ENCODE measurements around the gene IKBKE. TPM values are rescaled to one million over a fixed set of nuclear protein-coding genes. Genes with fewer than 3 reads are reported as not detected.

The IKBKE gene
- total RNA-seq, 4 donors from 2014 or later = 1.4 to 2.5 (median 2.3) TPM

GRCh38 chr1:206541236-206541833, 71.1 kb downstream of the IKBKE start:
- H3K27me3 ChIP-seq = no peaks in the 10 kb centered on the region
- peak overlapping the region in 1 of 4 donors; percentile 36 for H3K27ac ChIP-seq (replicated peaks in 1 of 4)
- 97% methylated on average over 7 of the region's 7 CpGs for WGBS
- H3K4me1 ChIP-seq = peaks cover 8 to 22% (median 16%) of the 10 kb centered on the region in 4 donors
- intact Hi-C loops (cut with DNase I) = no loop called here
- TF ChIP-seq POLR2AphosphoS5 (IDR thresholded peaks at IDR 0.05) (no peak), EP300 (IDR thresholded peaks at IDR 0.05) (no peak), POLR2A (IDR thresholded peaks at IDR 0.05; ENCODE audit: low read depth) (no peak)
- TF ChIP-seq, protein P1, sequence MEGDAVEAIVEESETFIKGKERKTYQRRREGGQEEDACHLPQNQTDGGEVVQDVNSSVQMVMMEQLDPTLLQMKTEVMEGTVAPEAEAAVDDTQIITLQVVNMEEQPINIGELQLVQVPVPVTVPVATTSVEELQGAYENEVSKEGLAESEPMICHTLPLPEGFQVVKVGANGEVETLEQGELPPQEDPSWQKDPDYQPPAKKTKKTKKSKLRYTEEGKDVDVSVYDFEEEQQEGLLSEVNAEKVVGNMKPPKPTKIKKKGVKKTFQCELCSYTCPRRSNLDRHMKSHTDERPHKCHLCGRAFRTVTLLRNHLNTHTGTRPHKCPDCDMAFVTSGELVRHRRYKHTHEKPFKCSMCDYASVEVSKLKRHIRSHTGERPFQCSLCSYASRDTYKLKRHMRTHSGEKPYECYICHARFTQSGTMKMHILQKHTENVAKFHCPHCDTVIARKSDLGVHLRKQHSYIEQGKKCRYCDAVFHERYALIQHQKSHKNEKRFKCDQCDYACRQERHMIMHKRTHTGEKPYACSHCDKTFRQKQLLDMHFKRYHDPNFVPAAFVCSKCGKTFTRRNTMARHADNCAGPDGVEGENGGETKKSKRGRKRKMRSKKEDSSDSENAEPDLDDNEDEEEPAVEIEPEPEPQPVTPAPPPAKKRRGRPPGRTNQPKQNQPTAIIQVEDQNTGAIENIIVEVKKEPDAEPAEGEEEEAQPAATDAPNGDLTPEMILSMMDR (IDR thresholded peaks at IDR 0.05) = no peak
- no peaks in the 10 kb centered on the region for H3K9me3 ChIP-seq
- DNase-seq (ENCODE audit: extremely low spot score) = no peak
- H3K4me3 ChIP-seq = no peak overlapping the region
- peaks cover 0 to 4% (median 0%) of the 10 kb centered on the region in 4 donors for H3K36me3 ChIP-seq

GRCh38 chr1:206544562-206545257, 74.4 kb downstream of the IKBKE start:
- TF ChIP-seq, protein P1 (IDR thresholded peaks at IDR 0.05) = peak; percentile 83 to 91 (median 86)
- no peak for TF ChIP-seq EP300 (IDR thresholded peaks at IDR 0.05)
- Histone ChIP-seq H3K9me3 (no peaks in the 10 kb centered on the region), H3K36me3 (no peaks in the 10 kb centered on the region), H3K27ac (replicated peaks in 1 of 4) (no peak overlapping the region), H3K4me3 (no peak overlapping the region), H3K4me1 (peaks cover 7 to 18% (median 16%) of the 10 kb centered on the region in 4 donors), H3K27me3 (no peaks in the 10 kb centered on the region)
- intact Hi-C loops (cut with DNase I) = loop anchor here (1.0 to 2.0 kb wide), 2 partner anchors 39 to 54 kb away; no protein-coding TSS in a partner anchor
- 16% methylated on average over 8 of the region's 9 CpGs for WGBS
- DNase-seq (ENCODE audit: extremely low spot score) = peak; percentile 95

- Histone ChIP-seq H3K9me3 (no peaks in the 10 kb centered on the region), H3K4me3 (no peak overlapping the region), H3K27ac (replicated peaks in 1 of 4) (no peak overlapping the region), H3K36me3 (no peaks in the 10 kb centered on the region), H3K27me3 (no peaks in the 10 kb centered on the region), H3K4me1 (peaks cover under 1 to 11% (median 9%) of the 10 kb centered on the region in 4 donors)
- 100% methylated on average over 1 of the region's 1 CpG for WGBS
- no peak for DNase-seq (ENCODE audit: extremely low spot score)
- intact Hi-C loops (cut with DNase I) = loop anchor here (1.0 to 2.0 kb wide), 2 partner anchors 38 to 55 kb away; no protein-coding TSS in a partner anchor
- TF ChIP-seq EP300 (IDR thresholded peaks at IDR 0.05) (no peak), POLR2A (IDR thresholded peaks at IDR 0.05; ENCODE audit: low read depth) (no peak), POLR2AphosphoS5 (IDR thresholded peaks at IDR 0.05) (no peak)
- TF ChIP-seq, protein P1 (IDR thresholded peaks at IDR 0.05) = no peak
Observed at GRCh38 chr1:206545351-206545750, 75.1 kb downstream of the IKBKE start.

Small RNA genes lying within 50 kb of the gene (small RNA-seq; reads per million reads assigned to genes)
- gene MIR6769B = 0 to 0.08 (median 0) reads per million in 3 donors

Other genes starting within 250 kb of the IKBKE start
- 10 to 100 TPM in 3 of 4 donors, 1 to 10 TPM in 1; 6.6 to 23.0 (median 10.5) TPM for gene RASSF5, start 37.1 kb downstream of the IKBKE start, total RNA-seq
- 10 to 100 TPM; 40.3 to 50.0 (median 47.9) TPM for gene EIF2D, start 142.0 kb downstream of the IKBKE start, total RNA-seq
- gene DYRK3, start 165.1 kb downstream of the IKBKE start, total RNA-seq = 10 to 100 TPM in 2 of 4 donors, 1 to 10 TPM in 2; 5.6 to 14.7 (median 9.0) TPM
- 10 to 100 TPM; 37.8 to 70.1 (median 61.7) TPM for gene MAPKAPK2, start 214.4 kb downstream of the IKBKE start, total RNA-seq

Measured in esophagus muscularis mucosa (tissue), 4 donors.